ENCODE measurements around the gene TYW3.

DNA sequence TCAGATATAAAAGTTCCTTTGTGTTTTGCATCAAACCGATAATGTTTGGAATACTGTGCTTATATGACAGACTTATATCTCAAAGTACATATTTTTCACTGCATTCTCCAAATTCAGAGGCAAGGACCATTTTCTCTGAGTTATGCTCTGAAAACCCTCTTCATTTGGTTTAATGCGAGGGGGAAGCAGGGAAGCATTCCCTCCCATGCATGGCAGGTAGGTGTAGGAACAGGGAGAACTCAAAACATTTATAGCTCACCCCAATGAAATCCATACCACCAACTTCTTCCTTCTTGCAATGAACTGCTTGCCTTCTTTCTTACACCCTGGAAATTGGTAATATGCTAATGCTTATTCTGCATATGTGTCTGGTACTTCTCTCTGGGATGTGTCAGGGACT, 48.7 kb upstream of the TYW3 start:
- TF ChIP-seq, protein P1, sequence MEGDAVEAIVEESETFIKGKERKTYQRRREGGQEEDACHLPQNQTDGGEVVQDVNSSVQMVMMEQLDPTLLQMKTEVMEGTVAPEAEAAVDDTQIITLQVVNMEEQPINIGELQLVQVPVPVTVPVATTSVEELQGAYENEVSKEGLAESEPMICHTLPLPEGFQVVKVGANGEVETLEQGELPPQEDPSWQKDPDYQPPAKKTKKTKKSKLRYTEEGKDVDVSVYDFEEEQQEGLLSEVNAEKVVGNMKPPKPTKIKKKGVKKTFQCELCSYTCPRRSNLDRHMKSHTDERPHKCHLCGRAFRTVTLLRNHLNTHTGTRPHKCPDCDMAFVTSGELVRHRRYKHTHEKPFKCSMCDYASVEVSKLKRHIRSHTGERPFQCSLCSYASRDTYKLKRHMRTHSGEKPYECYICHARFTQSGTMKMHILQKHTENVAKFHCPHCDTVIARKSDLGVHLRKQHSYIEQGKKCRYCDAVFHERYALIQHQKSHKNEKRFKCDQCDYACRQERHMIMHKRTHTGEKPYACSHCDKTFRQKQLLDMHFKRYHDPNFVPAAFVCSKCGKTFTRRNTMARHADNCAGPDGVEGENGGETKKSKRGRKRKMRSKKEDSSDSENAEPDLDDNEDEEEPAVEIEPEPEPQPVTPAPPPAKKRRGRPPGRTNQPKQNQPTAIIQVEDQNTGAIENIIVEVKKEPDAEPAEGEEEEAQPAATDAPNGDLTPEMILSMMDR (IDR thresholded peaks at IDR 0.05; ENCODE audit: borderline replicate concordance, extremely low read depth, low read length, poor library complexity, severe bottlenecking) = no peak
- TF ChIP-seq EZH2 (IDR thresholded peaks at IDR 0.05; ENCODE audit: borderline replicate concordance, low read depth, low read length, severe bottlenecking) = no peak
